A375 (cell line): Measurements from ENCODE around the gene TRIM49D2. TPM values are rescaled to one million over a fixed set of nuclear protein-coding genes. Genes with fewer than 3 reads are reported as not detected.

ENCODE experiments used
- small RNA-seq: library from RNA; depleted of rRNA; stranded (forward); fragments of <200 nt; gene quantifications from one replicate; pipeline ENCODE3, GENCODE V24; 2014
- total RNA-seq: library from RNA; depleted of rRNA; stranded (reverse); fragments of >200 nt; shearing (Covaris generic); gene quantifications from 2 replicates; pipeline ENCODE4 v1.2.3, GENCODE V29; 2014; rRNA removed

The TRIM49D2 gene
- 0.45 TPM in 1 of 2 replicates, not detected in the other for total RNA-seq

GRCh38 chr11:89923764-89924163 lies at the start of gene TRIM49D2:
Gene TRIM49D2 (plus strand): TSS chr11:89924064. CDS start chr11:89926762, 2,698 bp downstream.

GRCh38 chr11:89922195-89922660 lies 1.6 kb upstream of the TRIM49D2 start, which contains the start of gene TRIM49D1:
Gene TRIM49D1 (minus strand): TSS chr11:89922245. CDS start chr11:89917710, 4,535 bp downstream.

GRCh38 chr11:89965737-89966136 lies 41.9 kb downstream of the TRIM49D2 start, which contains the start of gene TRIM64:
Gene TRIM64 (plus strand): TSS chr11:89966037. CDS start chr11:89968504, 2,467 bp downstream.

Small RNA genes lying within 50 kb of the gene (small RNA-seq; reads per million reads assigned to genes)
- not detected for gene AP004607.1

Other genes starting within 250 kb of the TRIM49D2 start
- not detected in 2 replicates for gene TRIM77, start 213.8 kb upstream of the TRIM49D2 start, total RNA-seq
- 0.08 TPM in 2 replicates for gene TRIM49, start 115.5 kb upstream of the TRIM49D2 start, total RNA-seq
- 0.27 TPM in 1 of 2 replicates, not detected in the other for gene TRIM64B, start 45.6 kb upstream of the TRIM49D2 start, total RNA-seq
- 0.08 TPM in 1 of 2 replicates, not detected in the other for gene TRIM49D1, start 1.8 kb upstream of the TRIM49D2 start, total RNA-seq
- gene TRIM64, start 42.0 kb downstream of the TRIM49D2 start, total RNA-seq: not detected in 2 replicates
- 0.08 and 0.15 TPM in 2 replicates for gene TRIM49C, start 107.0 kb downstream of the TRIM49D2 start, total RNA-seq
- gene UBTFL1, start 161.9 kb downstream of the TRIM49D2 start, total RNA-seq: not detected in 2 replicates
- gene NAALAD2, start 210.6 kb downstream of the TRIM49D2 start, total RNA-seq: 1.1 and 2.0 TPM in 2 replicates